Body of pancreas (tissue), 4 donors: ENCODE results near the gene MUL1.

Experiments used
- POLR2A ChIP-seq, 3 donors: fragments of 450-650 bp; IDR thresholded peaks; one replicate each; pipeline ENCODE4 v1.6.1; 2016; ENCODE audit warnings: antibody characterized with exemption in 3 of 3, mild to moderate bottlenecking in 2 of 3
- TF ChIP-seq, protein P1 (sequence below), 7 experiments: fragments of 450-650 bp in 4 of 7; fragments of 200-600 bp in 3 of 7; sonication (generic) in 3 of 7; IDR thresholded peaks; one replicate each; pipeline ENCODE4 v1.5.1; 2016 to 2019; ENCODE audit warnings: antibody characterized with exemption in 7 of 7

DNA sequence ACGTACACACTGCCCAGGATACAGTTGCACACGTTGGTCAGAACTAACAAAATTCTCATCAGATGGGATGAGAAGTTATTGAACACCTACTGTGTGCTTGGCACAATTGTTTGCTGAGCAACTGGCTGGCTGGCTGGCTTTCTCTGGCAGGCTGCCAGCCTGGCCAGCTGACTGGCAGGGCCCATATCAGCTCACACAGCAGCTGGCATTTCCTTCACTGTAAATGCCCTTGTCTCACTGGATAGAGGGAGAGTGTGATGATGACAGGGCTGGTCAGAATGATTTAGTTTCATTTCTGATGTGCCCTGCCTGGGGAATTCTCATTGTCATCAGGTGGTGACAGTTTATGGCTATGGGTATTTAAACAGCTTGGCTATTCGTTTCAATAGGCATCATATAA is 37.8 kb downstream of the MUL1 start:
- TF ChIP-seq POLR2A (IDR thresholded peaks at IDR 0.05), result no peak
- TF ChIP-seq, protein P1, sequence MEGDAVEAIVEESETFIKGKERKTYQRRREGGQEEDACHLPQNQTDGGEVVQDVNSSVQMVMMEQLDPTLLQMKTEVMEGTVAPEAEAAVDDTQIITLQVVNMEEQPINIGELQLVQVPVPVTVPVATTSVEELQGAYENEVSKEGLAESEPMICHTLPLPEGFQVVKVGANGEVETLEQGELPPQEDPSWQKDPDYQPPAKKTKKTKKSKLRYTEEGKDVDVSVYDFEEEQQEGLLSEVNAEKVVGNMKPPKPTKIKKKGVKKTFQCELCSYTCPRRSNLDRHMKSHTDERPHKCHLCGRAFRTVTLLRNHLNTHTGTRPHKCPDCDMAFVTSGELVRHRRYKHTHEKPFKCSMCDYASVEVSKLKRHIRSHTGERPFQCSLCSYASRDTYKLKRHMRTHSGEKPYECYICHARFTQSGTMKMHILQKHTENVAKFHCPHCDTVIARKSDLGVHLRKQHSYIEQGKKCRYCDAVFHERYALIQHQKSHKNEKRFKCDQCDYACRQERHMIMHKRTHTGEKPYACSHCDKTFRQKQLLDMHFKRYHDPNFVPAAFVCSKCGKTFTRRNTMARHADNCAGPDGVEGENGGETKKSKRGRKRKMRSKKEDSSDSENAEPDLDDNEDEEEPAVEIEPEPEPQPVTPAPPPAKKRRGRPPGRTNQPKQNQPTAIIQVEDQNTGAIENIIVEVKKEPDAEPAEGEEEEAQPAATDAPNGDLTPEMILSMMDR (IDR thresholded peaks at IDR 0.05), result no peak
